Epithelial cell of esophagus (primary cell): Measurements from ENCODE around the gene DRC1.
A peak's percentile ranks its signal among the peaks of the same experiment; 100 is the strongest.
"Not testable (repeated sequence)": the region's sequence is repeated elsewhere in the genome, so short reads cannot be mapped to it uniquely, and the experiment has no call there.

ENCODE experiments used
- DNase-seq: peaks from one replicate; pipeline ENCODE4 v3.0.0; 2010; ENCODE audit warnings: low read depth
- H3K4me3 ChIP-seq: 2 replicates; pipeline ENCODE4 v1.5.1; 2011; ENCODE audit warnings: mild to moderate bottlenecking, low read length, control low read depth
- TF ChIP-seq, protein P1 (sequence below): IDR thresholded peaks from 2 replicates; pipeline ENCODE4 v1.5.1; 2011; ENCODE audit warnings: low read depth, mild to moderate bottlenecking, low read length, control low read depth, inconsistent platforms; ENCODE audit not compliant: insufficient read depth; ENCODE audit errors: missing control alignments

The DRC1 gene

GRCh38 chr2:26401739-26402541, at the start of gene DRC1:
DRC1 (plus strand) TSS chr2:26401920; CDS start chr2:26401990, 70 bp downstream.
- H3K4me3 ChIP-seq: peak within 1 kb of the TSS; percentile 28
- peak; percentile 66 for DNase-seq
- TF ChIP-seq, protein P1, sequence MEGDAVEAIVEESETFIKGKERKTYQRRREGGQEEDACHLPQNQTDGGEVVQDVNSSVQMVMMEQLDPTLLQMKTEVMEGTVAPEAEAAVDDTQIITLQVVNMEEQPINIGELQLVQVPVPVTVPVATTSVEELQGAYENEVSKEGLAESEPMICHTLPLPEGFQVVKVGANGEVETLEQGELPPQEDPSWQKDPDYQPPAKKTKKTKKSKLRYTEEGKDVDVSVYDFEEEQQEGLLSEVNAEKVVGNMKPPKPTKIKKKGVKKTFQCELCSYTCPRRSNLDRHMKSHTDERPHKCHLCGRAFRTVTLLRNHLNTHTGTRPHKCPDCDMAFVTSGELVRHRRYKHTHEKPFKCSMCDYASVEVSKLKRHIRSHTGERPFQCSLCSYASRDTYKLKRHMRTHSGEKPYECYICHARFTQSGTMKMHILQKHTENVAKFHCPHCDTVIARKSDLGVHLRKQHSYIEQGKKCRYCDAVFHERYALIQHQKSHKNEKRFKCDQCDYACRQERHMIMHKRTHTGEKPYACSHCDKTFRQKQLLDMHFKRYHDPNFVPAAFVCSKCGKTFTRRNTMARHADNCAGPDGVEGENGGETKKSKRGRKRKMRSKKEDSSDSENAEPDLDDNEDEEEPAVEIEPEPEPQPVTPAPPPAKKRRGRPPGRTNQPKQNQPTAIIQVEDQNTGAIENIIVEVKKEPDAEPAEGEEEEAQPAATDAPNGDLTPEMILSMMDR: no peak

DNA sequence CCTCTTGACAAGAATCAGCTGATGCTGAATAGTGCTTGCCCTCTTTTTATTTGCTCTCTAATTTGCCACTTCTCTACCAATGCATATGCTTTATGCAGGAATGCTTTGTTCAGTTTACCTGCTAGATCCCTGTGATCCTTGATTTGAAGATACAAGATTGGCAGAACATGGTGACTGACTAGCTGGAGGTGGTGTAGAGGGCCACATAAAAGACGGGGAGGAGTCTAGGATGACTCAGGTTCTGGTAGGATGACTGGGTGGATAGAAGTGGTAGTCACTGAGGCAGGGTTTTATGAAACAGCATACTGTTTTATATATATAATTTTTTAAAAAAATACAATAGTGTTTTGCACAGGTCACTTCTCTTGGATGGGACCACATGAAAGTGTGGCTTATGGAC, 48.8 kb upstream of the DRC1 start:
- DNase-seq: peak; percentile 93
- TF ChIP-seq, protein P1: no peak

DNA sequence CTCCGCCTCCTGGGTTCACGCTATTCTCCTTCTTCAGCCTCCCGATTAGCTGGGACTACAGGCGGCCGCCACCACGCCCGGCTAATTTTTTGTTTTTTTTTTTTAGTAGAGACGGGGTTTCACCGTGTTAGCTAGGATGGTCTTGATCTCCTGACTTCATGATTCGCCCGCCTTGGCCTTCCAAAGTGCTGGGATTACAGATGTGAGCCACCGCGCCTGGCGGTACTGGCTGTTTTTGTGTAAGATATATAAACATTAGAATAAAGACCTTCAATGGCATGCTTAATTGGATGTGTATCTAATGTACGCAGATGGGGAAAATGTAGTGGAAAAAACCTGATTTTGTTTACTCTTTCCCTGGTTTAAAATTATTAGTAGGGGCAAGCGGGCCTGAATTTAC, 47.3 kb upstream of the DRC1 start:
- DNase-seq, H3K4me3 ChIP-seq: not testable (repeated sequence)

More for the DNA sequence above, 48.8 kb upstream of the DRC1 start:
- H3K4me3 ChIP-seq: no peak overlapping the region

GRCh38 chr2:26355038-26355995, 46.4 kb upstream of the DRC1 start:
- TF ChIP-seq, protein P1: no peak
- DNase-seq: peak; percentile 99
- peak overlapping the region; percentile 11 for H3K4me3 ChIP-seq

GRCh38 chr2:26356111-26356510, 45.6 kb upstream of the DRC1 start:
- peak; percentile 13 for DNase-seq
- TF ChIP-seq, protein P1: no peak
- H3K4me3 ChIP-seq: no peak overlapping the region

DNA sequence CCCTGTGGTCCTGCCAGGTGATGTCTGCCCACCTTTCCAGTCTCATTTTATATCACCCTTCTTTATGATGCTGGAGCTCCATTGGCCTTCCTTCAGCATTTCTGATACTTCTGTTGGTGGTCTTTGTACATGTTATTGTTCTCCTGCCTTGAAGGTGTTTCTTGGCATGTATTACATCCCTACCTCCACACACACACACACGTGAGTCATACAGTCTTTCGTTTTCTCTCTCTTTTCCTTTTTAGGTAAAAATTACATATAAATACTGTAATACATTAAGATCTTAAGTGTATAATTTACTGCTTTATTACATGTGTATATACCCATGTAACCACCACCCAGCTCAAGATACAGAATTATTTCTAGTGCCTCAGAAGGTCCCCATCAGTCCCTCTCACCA, 44.9 kb upstream of the DRC1 start:
- peak; percentile 46 for DNase-seq
- TF ChIP-seq, protein P1: no peak
- H3K4me3 ChIP-seq: no peak overlapping the region

DNA sequence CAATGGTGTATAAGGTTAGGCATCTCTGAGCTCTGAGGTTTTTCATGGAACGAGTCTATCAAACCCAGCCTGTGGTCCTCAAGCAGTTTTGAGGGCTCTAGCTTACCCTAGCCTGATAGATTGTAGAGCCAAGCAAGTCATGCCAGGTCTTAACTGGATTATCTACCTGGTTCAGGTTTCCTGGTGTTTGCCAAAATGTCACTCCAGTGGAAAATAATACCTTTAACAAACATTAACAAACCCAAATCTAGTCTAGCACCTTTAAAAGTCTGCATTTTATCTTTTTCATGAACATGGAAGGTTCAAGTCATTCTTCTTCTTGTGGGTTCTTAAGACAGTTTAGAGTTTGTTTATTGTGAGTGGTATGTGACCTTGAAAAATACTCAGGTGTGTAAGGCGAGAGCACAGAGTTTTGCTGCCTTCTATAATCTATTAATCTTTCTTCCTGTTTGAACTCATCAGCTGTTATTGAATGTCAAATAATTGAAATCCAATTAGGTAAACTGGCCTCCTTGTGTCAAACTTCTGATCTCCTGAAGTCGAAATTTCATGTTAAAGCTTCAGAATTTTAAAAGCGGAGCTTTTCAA, 41.7 kb upstream of the DRC1 start:
- H3K4me3 ChIP-seq: no peak overlapping the region
- TF ChIP-seq, protein P1: no peak
- no peak for DNase-seq
